ENCODE results near the gene PHLDB2. TPM values are rescaled to one million over a fixed set of nuclear protein-coding genes. Genes with fewer than 3 reads are reported as not detected.

The PHLDB2 gene
- total and polyA plus RNA-seq, 11 donors, result 59.0 to 280 (median 115) TPM

DNA sequence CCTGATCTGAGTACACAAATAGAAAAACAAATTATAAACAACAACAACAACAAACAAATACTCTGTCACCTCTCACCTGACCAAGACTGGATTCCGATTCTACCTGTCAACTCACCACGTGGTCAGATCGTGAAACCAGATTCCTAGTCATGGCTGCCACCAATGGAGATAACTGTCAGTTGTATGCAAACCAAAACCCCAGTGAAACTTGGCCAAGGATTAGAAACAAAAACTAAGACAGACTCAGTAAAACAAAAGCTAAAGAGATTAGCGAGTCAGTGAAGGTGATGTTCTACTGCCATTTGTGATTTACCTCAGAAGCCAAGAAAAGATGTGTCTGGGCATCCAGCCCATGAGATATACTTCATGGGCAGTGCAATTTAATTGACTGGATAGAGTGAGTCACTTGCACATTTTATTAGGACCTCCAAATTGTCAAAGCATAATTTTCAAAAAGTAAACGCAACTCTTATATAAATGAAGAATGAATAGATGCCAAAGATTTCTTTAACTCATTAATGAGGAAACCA, 31.1 kb downstream of the PHLDB2 start:
- peaks cover 0 to 63% (median 34%) of the 10 kb centered on the region in 12 donors for H3K4me1 ChIP-seq
- no peak for DNase-seq
- no peaks in the 10 kb centered on the region for H3K27me3 ChIP-seq
- H3K4me3 ChIP-seq, result no peak overlapping the region
- intact Hi-C loops (cut with DNase I), result no loop called here
- H3K27ac ChIP-seq, result peak overlapping the region in 7 of 12 donors; percentile 9 to 53 (median 28)
- 53 to 60% (median 56%) methylated on average over 5 of the region's 5 CpGs for WGBS, 4 donors
- ATAC-seq, result peak in 3 of 4 donors; percentile 52 to 66 (median 54)
- TF ChIP-seq POLR2A (IDR thresholded peaks at IDR 0.05), result no peak
- TF ChIP-seq, protein P1, sequence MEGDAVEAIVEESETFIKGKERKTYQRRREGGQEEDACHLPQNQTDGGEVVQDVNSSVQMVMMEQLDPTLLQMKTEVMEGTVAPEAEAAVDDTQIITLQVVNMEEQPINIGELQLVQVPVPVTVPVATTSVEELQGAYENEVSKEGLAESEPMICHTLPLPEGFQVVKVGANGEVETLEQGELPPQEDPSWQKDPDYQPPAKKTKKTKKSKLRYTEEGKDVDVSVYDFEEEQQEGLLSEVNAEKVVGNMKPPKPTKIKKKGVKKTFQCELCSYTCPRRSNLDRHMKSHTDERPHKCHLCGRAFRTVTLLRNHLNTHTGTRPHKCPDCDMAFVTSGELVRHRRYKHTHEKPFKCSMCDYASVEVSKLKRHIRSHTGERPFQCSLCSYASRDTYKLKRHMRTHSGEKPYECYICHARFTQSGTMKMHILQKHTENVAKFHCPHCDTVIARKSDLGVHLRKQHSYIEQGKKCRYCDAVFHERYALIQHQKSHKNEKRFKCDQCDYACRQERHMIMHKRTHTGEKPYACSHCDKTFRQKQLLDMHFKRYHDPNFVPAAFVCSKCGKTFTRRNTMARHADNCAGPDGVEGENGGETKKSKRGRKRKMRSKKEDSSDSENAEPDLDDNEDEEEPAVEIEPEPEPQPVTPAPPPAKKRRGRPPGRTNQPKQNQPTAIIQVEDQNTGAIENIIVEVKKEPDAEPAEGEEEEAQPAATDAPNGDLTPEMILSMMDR (IDR thresholded peaks at IDR 0.05), result no peak
- no peaks in the 10 kb centered on the region for H3K9me3 ChIP-seq
- H3K36me3 ChIP-seq, result peaks cover 0 to 43% (median 8%) of the 10 kb centered on the region in 9 donors

DNA sequence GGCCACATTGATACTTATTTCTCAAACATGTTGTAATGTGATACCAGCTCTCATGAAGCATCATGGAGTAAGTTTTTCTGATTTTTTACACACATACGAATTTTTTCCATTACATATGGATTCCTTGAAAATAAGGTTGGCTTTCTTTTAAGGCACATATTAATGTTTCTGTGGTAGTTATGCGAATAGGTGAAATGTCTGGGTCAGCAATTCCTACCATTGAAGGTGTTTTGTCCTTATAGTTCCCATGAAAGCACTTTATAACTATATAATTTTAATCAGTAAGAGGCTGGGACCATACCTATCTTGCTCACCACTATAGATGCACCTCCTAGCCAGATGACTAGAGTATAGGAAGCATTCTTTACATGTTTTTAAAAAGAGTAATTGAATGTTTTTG, 33.0 kb downstream of the PHLDB2 start:
- peaks cover 0 to 23% (median 0%) of the 10 kb centered on the region in 9 donors for H3K36me3 ChIP-seq
- TF ChIP-seq, protein P1 (IDR thresholded peaks at IDR 0.05), result no peak
- no peak for TF ChIP-seq POLR2A (IDR thresholded peaks at IDR 0.05)
- H3K4me3 ChIP-seq, result no peak overlapping the region
- WGBS, 4 donors, result 91 to 96% (median 95%) methylated on average over 2 of the region's 2 CpGs
- ATAC-seq (no peak), DNase-seq (no peak)
- no peaks in the 10 kb centered on the region for H3K27me3 ChIP-seq
- H3K27ac ChIP-seq, result no peak overlapping the region
- H3K9me3 ChIP-seq, result no peaks in the 10 kb centered on the region
- H3K4me1 ChIP-seq, result peaks cover 0 to 46% (median 23%) of the 10 kb centered on the region in 12 donors
- intact Hi-C loops (cut with DNase I), result no loop called here

DNA sequence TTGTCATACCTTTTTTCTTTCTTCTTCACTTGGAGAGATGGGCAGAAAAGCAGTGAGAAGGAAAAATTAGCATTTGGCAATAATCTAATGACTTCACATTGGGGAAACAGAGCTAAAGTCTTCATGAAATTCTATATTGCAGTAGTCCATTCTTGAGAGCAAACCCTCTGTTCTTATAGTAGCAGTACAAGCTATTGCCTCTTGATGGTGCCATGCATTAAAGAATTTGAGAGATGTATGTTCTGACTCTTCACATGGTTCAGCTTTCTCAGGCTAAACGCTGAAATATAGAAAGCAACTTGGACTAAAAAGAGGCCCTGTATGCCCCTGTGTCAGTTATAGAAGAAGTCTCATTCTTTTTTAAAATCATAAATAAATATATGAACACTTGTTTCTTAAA, 36.0 kb downstream of the PHLDB2 start:
- DNase-seq (no peak), ATAC-seq (no peak)
- peaks cover 0 to 14% (median 0%) of the 10 kb centered on the region in 12 donors for H3K9me3 ChIP-seq
- TF ChIP-seq POLR2A (IDR thresholded peaks at IDR 0.05), result no peak
- TF ChIP-seq, protein P1 (IDR thresholded peaks at IDR 0.05), result peak in 4 of 12 donors; percentile 5 to 27 (median 18)
- H3K36me3 ChIP-seq, result peaks cover 0 to 20% (median 2%) of the 10 kb centered on the region in 9 donors
- intact Hi-C loops (cut with DNase I), result no loop called here
- no peak overlapping the region for H3K27ac ChIP-seq
- WGBS, 4 donors, result 25 to 44% (median 35%) methylated on average over 1 of the region's 1 CpG
- peaks cover 0 to 53% (median 20%) of the 10 kb centered on the region in 12 donors for H3K4me1 ChIP-seq
- no peaks in the 10 kb centered on the region for H3K27me3 ChIP-seq
- no peak overlapping the region for H3K4me3 ChIP-seq

DNA sequence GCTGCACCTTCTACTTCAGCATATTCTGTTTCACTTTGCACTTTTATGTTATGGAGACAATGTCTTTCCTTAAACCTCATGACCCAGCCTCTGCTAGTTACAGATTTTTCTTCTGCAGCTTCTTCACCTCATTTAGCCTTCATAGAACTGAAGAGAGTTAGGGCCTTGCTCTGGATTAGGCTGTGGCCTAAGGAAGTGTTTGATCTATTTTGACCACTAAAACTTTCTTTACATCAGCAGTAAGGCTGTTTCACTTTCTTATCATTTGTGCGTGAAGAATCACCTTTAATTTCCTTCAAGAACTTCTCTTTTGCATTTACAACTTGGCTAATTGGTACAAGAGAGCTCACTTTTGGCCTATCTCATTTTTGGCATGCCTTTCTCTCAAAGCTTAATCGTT, 40.9 kb downstream of the PHLDB2 start:
- H3K27ac ChIP-seq, result no peak overlapping the region
- ATAC-seq, result no peak
- 55 to 63% (median 60%) methylated on average over 2 of the region's 2 CpGs for WGBS, 4 donors

More for the DNA sequence above, 40.9 kb downstream of the PHLDB2 start:
- H3K27me3 ChIP-seq, result no peaks in the 10 kb centered on the region
- H3K9me3 ChIP-seq, result peaks cover 0 to 14% (median 0%) of the 10 kb centered on the region in 12 donors
- intact Hi-C loops (cut with DNase I), result loop anchor here in 1 of 10 donors (5.0 kb wide), 1 partner anchor 33 kb away; no protein-coding TSS in a partner anchor
- TF ChIP-seq, protein P1 (IDR thresholded peaks at IDR 0.05), result no peak
- TF ChIP-seq POLR2A (IDR thresholded peaks at IDR 0.05), result no peak
- H3K36me3 ChIP-seq, result peaks cover 0 to 28% (median 6%) of the 10 kb centered on the region in 9 donors
- no peak overlapping the region for H3K4me3 ChIP-seq
- no peak for DNase-seq
- peaks cover 0 to 55% (median 18%) of the 10 kb centered on the region in 12 donors for H3K4me1 ChIP-seq

Measured in heart left ventricle (tissue), 16 donors.